ENCODE measurements around the gene ANXA2R. TPM values are rescaled to one million over a fixed set of nuclear protein-coding genes. Genes with fewer than 3 reads are reported as not detected.

Gene ANXA2R
- total and polyA plus RNA-seq, 2 of the 13 experiments (the other 11 are each of a cell fraction or from before 2014, with no cell fraction given) = 0.95 to 1.3 TPM

DNA sequence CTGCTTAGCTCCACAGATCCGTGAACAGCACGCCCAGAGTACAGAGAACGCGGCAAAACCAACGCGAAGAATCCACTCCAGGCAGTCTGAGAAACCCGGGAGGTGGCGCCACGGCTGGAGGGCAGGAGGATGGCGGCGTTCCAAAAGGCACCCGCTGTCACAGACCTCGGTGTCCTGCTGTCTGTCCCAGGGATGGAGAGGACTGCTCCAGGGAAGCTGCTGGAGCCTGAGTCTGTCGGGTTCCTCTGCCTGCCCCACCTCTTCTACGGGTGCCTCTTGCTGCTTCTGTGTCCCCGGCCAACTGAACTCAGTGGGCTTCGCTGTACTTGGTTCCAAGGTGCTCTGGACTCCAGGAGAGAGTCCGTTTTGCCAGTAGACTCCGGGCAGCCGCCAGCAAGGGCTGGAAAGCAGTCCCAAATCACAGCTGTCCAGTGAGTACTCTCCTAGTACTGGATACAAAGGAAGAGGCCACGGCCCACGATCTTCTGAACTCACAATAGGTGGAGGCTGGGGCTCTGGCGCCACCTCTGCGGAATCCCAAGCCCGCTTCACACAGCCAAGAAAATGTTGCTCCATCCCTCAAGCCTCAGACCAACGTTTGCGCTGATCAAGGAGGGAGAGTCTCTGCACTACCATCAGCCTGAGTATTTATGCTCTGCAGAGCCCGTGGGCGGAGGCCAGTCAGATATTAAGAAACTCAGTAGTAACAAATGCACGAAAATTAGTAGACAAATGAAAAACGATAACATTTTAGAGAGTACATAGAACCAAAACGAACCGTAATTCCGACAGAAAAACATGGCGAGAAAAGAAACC lies 440 bp downstream of the ANXA2R start:
- Histone ChIP-seq H3K4me2 (ENCODE audit: low read depth, low read length) (peak overlapping the region; percentile 91), H3K79me2 (ENCODE audit: insufficient read depth, low read length) (no peaks in the 10 kb centered on the region), H2AFZ (ENCODE audit: low read length) (peak overlapping the region; percentile 84), H4K20me1 (ENCODE audit: insufficient read depth, low read length) (no peaks in the 10 kb centered on the region), H3K9ac (ENCODE audit: insufficient read depth, low read depth, low read length) (peak overlapping the region; percentile 57), H3K36me3 (replicated peaks in 1 of 2; ENCODE audit: control insufficient read depth in 1 of 2, insufficient read depth in 2 of 2, low read length in 2 of 2) (no peaks in the 10 kb centered on the region), H3K27ac (ENCODE audit: extremely low read length, insufficient read depth, low read length) (peak overlapping the region; percentile 53), H3K4me1 (ENCODE audit: insufficient read depth, low read length) (peaks cover 23% of the 10 kb centered on the region), H3K4me3 (replicated peaks in 1 of 3; ENCODE audit: insufficient read depth in 1 of 3, low read depth in 2 of 3, low read length in 3 of 3) (peak overlapping the region; percentile 77 to 82 (median 81)), H3K27me3 (ENCODE audit: control insufficient read depth in 1 of 2, insufficient read depth in 2 of 2, low read length in 2 of 2) (no peaks in the 10 kb centered on the region; a peak in 1 of 5 replicates), H3K9me3 (ENCODE audit: low read length) (no peaks in the 10 kb centered on the region)
- BruUV-seq (replicated peaks) = no TSS peak
- FAIRE-seq = peak; percentile 66
- peak; percentile 57 for ATAC-seq
- intact Hi-C loops (cut with micrococcal nuclease; ENCODE audit: unreplicated experiment) (loop anchor here (1.0 to 2.0 kb wide), 6 partner anchors 19 to 130 kb away; no protein-coding TSS in a partner anchor), in situ Hi-C loops (cut with HindIII; ENCODE audit: extremely low pct_ligation_motif_present, low pct_unique_long_range_greater_than_20kb) (no loop called here)
- POLR2A ChIA-PET = interaction anchor here (0.6 to 1.8 kb wide), 4 partner anchors 20 to 31 kb away, joined by 3 to 6 read pairs (median 5); no protein-coding TSS in a partner anchor
- CTCF ChIA-PET (ENCODE audit: low intra/inter-chr PET ratio, low total read pairs) = interaction anchor here (1.1 to 4.9 kb wide), 7 partner anchors 20 to 131 kb away, joined by 3 to 29 read pairs (median 13); no protein-coding TSS in a partner anchor
- 10% methylated on average over 19 of the region's 35 CpGs for WGBS (ENCODE audit: low lambda C conversion rate)
- DNase-seq (ENCODE audit: low spot score) = peak; percentile 50
- TF ChIP-seq ZNF441 (CRISPR knock-in tag; IDR thresholded peaks at IDR 0.05; ENCODE audit: borderline replicate concordance) = no peak
- no peak for TF ChIP-seq ZNF703 (CRISPR knock-in tag; IDR thresholded peaks at IDR 0.05; ENCODE audit: borderline replicate concordance)
- 0 out of 2 replicates have a peak, but pooled peaks have one; percentile 31 for TF ChIP-seq ZNF317 (CRISPR knock-in tag; IDR thresholded peaks at IDR 0.05)
- TF ChIP-seq MAFK (conservative IDR thresholded peaks at IDR 0.05 in 1 of 2, IDR thresholded peaks at IDR 0.05 in 1 of 2; ENCODE audit: low read length in 2 of 2) = no peak
- TF ChIP-seq SP1 (IDR thresholded peaks at IDR 0.05) = no peak
- no peak for TF ChIP-seq SP1 (CRISPR knock-in tag; IDR thresholded peaks at IDR 0.05)
- TF ChIP-seq ONECUT2 (CRISPR knock-in tag; IDR thresholded peaks at IDR 0.05) = no peak
- TF ChIP-seq HNRNPK (IDR thresholded peaks at IDR 0.05; ENCODE audit: low read depth, low read length, poor library complexity, severe bottlenecking) = no peak
- TF ChIP-seq ZFP62 (CRISPR knock-in tag; IDR thresholded peaks at IDR 0.05) = no peak
- TF ChIP-seq ZNF841 (CRISPR knock-in tag; IDR thresholded peaks at IDR 0.05; ENCODE audit: borderline replicate concordance) = no peak
- peak; percentile 47; the same call in 1 of the 2 replicates for TF ChIP-seq SALL1 (CRISPR knock-in tag; IDR thresholded peaks at IDR 0.05)
- no peak for TF ChIP-seq DPF2 (CRISPR knock-in tag; IDR thresholded peaks at IDR 0.05; ENCODE audit: borderline replicate concordance, low read depth)
- TF ChIP-seq, protein P1, sequence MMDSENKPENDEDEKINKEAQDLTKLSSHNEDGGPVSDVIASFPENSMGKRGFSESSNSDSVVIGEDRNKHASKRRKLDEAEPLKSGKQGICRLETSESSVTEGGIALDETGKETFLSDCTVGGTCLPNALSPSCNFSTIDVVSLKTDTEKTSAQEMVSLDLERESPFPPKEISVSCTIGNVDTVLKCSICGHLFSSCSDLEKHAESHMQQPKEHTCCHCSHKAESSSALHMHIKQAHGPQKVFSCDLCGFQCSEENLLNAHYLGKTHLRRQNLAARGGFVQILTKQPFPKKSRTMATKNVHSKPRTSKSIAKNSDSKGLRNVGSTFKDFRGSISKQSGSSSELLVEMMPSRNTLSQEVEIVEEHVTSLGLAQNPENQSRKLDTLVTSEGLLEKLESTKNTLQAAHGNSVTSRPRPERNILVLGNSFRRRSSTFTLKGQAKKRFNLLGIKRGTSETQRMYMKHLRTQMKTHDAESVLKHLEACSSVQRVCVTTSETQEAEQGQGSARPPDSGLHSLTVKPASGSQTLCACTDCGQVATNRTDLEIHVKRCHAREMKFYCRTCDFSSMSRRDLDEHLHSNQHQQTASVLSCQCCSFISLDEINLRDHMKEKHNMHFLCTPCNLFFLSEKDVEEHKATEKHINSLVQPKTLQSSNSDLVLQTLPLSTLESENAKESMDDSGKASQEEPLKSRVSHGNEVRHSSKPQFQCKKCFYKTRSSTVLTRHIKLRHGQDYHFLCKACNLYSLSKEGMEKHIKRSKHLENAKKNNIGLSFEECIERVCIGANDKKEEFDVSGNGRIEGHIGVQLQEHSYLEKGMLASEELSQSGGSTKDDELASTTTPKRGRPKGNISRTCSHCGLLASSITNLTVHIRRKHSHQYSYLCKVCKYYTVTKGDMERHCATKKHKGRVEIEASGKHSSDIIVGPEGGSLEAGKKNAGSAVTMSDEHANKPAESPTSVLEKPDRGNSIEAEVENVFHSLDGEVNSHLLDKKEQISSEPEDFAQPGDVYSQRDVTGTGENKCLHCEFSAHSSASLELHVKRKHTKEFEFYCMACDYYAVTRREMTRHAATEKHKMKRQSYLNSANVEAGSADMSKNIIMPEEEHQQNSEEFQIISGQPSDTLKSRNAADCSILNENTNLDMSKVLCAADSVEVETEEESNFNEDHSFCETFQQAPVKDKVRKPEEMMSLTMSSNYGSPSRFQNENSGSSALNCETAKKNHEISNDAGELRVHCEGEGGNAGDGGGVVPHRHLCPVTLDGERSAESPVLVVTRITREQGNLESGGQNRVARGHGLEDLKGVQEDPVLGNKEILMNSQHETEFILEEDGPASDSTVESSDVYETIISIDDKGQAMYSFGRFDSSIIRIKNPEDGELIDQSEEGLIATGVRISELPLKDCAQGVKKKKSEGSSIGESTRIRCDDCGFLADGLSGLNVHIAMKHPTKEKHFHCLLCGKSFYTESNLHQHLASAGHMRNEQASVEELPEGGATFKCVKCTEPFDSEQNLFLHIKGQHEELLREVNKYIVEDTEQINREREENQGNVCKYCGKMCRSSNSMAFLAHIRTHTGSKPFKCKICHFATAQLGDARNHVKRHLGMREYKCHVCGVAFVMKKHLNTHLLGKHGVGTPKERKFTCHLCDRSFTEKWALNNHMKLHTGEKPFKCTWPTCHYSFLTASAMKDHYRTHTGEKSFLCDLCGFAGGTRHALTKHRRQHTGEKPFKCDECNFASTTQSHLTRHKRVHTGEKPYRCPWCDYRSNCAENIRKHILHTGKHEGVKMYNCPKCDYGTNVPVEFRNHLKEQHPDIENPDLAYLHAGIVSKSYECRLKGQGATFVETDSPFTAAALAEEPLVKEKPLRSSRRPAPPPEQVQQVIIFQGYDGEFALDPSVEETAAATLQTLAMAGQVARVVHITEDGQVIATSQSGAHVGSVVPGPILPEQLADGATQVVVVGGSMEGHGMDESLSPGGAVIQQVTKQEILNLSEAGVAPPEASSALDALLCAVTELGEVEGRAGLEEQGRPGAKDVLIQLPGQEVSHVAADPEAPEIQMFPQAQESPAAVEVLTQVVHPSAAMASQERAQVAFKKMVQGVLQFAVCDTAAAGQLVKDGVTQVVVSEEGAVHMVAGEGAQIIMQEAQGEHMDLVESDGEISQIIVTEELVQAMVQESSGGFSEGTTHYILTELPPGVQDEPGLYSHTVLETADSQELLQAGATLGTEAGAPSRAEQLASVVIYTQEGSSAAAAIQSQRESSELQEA (CRISPR knock-in tag; IDR thresholded peaks at IDR 0.05; ENCODE audit: not compliant biosample characterization) = no peak
- TF ChIP-seq, protein P2, sequence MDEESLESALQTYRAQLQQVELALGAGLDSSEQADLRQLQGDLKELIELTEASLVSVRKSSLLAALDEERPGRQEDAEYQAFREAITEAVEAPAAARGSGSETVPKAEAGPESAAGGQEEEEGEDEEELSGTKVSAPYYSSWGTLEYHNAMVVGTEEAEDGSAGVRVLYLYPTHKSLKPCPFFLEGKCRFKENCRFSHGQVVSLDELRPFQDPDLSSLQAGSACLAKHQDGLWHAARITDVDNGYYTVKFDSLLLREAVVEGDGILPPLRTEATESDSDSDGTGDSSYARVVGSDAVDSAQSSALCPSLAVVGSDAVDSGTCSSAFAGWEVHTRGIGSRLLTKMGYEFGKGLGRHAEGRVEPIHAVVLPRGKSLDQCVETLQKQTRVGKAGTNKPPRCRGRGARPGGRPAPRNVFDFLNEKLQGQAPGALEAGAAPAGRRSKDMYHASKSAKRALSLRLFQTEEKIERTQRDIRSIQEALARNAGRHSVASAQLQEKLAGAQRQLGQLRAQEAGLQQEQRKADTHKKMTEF (CRISPR knock-in tag; IDR thresholded peaks at IDR 0.05) = 0 out of 2 replicates have a peak, but pooled peaks have one; percentile 9
